GM19455 (cell line): Measurements from ENCODE around the gene SBF1.
"Not testable (repeated sequence)": the region's sequence is repeated elsewhere in the genome, so short reads cannot be mapped to it uniquely, and the experiment has no call there.

Source experiments
- ATAC-seq: cut with Tn5 transposase; IDR thresholded peaks from one replicate; pipeline ENCODE4 v1.9.1; 2021; ENCODE audit not compliant: unreplicated experiment

The SBF1 gene

GRCh38 chr22:50432131-50432876 lies 42.5 kb downstream of the SBF1 start:
- ATAC-seq = no peak

- ATAC-seq = no peak
These were observed 49.5 kb downstream of the SBF1 start for GRCh38 chr22:50425179-50425916.

DNA sequence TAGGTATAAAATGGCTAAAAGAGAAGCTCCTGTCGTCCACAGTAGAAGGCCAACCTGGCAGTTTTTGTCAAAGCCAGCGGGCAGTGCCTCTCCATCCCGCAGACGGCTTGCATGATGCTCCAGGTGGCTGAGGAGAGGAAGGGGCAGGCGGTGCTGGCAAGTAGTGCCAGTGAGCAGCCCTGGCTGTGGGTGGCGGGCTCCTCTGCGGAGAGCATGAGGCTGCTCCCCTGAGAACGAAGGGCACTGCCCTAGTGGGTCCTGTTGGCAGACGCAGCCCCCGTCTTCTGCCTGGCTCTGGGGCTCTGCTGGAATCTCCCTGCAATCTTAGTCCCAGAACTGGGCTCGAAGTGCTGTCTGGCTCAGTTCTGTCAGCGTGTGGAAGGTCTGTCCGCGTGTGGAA lies 50.9 kb downstream of the SBF1 start:
- ATAC-seq = no peak

- no peak for ATAC-seq
These were observed 51.6 kb downstream of the SBF1 start for GRCh38 chr22:50422961-50423815.

GRCh38 chr22:50422046-50422445 lies 52.8 kb downstream of the SBF1 start:
- no peak for ATAC-seq

GRCh38 chr22:50420581-50420980 lies 54.3 kb downstream of the SBF1 start:
- ATAC-seq = no peak

DNA sequence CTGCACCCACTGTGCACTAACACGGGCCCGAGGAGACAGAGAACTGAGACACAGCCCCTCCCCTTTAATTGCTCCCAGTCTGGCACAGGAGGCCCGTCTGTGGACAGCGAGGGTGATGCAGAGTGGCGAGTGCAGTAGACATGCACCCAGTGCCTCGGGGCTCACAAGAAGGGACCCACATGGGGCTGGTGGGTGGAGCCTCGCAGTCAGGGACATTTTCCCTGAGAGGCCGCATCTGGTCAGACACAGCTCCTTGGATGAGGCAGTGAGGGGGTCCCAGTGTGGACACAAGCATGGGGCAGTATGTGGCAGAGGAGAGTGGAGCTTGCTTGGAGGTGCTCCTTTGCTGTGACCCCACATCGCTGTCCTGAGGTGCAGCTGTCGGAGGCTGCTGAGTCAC lies 54.8 kb downstream of the SBF1 start:
- ATAC-seq = no peak

GRCh38 chr22:50419116-50419515 lies 55.7 kb downstream of the SBF1 start:
- no peak for ATAC-seq

- ATAC-seq = no peak
These were observed 56.2 kb downstream of the SBF1 start for GRCh38 chr22:50418624-50419023.

- no peak for ATAC-seq
These were observed 57.2 kb downstream of the SBF1 start for GRCh38 chr22:50417411-50418210.

DNA sequence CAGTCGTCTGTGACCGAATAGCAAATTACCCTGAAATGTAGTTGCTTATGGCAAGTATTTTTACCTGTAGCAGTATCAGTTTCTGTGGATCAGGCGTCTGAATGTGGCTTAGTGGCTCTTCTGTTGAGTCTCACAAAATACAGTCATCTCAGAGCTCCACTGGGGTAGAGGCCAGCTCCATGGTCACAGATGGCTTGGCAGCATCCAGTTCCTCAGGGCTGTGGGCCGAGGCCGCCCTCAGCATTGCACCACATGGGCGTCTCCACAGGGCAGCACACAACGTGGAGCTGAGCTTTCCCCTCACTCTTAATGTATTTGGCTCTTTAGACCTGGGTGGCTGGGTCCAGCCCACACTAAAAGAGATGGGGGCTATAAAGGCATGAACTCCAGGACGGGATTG lies 57.8 kb downstream of the SBF1 start:
- ATAC-seq = no peak

DNA sequence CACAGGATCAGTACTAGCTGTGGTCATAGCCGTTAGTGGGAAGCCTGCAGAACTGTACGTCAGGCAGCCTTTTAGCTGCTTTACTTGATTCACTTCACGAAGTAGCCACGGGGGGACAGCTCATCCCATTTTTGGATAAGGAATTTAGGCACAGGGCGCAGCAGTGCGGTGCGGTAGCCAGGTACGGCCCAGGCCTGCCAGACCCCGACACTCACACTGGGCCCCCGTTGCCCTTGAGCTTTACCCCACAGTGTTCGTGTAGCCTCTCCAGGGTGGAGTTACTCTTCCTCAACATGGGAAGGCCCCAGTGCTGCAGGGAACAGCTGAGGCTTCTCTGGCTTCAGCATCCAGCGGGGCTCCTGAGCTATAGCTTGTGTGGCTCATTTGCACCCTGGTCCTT lies 59.4 kb downstream of the SBF1 start:
- ATAC-seq = no peak

GRCh38 chr22:50414476-50415248 lies 60.2 kb downstream of the SBF1 start:
- no peak for ATAC-seq

DNA sequence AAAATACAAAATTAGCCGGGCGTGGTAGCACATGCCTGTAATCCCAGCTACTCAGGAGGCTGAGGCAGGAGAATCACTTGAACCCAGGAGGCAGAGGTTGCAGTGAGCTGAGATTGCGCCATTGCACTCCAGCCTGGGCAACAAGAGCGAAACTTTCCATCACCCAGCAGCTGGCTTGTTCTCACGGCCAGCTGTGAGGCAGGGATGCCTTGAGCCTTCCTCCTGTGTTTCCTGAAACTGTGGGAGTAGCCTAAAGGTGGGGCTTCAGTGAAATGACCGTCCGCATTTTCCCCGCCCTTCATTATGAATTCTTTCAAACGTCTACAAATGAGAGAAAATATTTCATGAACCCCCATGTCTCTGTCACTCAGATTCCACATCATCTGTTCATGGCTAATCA lies 65.9 kb downstream of the SBF1 start:
- ATAC-seq = not testable (repeated sequence)

- no peak for ATAC-seq
These were observed 66.5 kb downstream of the SBF1 start for GRCh38 chr22:50408311-50408710.

- no peak for ATAC-seq
These were observed 68.2 kb downstream of the SBF1 start for GRCh38 chr22:50406416-50407170.

DNA sequence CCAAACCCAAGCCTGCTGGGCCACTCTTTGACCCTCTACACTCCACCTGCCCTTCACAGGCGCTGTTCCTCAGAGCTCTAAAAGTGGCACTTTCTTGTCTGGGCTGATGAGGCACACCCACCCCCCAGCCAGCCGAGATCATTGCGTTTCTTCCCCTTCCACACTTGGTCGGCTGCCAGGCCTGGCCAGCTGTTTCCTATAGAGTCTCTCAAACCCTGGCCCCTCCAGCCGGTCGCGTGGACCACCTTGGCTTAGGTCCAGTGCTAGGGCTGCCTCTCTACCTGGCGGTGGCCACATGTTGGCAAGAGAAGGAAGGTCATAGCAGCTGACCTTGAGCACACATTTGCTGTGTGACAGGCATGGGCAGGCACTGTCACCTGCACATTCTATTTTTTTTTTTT lies 71.1 kb downstream of the SBF1 start:
- no peak for ATAC-seq

DNA sequence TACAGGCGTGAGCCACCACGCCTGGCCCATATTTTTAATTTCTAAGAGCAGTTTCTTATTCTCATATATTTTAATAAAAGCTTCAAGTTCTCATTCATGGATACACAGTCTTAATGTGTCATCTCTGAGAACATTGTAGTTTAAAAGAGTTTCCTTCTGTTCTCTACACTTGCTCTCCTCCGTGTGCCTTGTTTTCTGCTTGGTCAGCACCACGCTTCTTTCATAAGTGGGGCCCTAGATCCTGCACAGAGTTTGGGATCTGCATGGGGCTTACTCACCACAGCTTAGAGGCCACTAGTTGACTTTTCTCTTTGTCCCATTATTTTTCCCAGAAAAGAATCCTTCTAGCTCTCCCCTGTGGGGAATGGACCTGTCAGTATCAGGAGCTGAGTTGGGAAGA lies 72.9 kb downstream of the SBF1 start:
- ATAC-seq = no peak

GRCh38 chr22:50400931-50401330 lies 73.9 kb downstream of the SBF1 start:
- no peak for ATAC-seq
